ENCODE results near the gene CD52.

GRCh38 chr1:26285366-26286063, 32.2 kb upstream of the CD52 start:
- TF ChIP-seq CTCF (conservative IDR thresholded peaks at IDR 0.05) (peak; percentile 39), EZH2 (IDR thresholded peaks at IDR 0.05; ENCODE audit: low read depth) (no peak)

Data from PC-9 (cell line).